GM18909 (cell line): ENCODE results near the gene AGXT2.
A peak's percentile ranks its signal among the peaks of the same experiment; 100 is the strongest.
"Not testable (repeated sequence)": the region's sequence is repeated elsewhere in the genome, so short reads cannot be mapped to it uniquely, and the experiment has no call there.

ENCODE experiments used
- ATAC-seq: cut with Tn5 transposase; IDR thresholded peaks from one replicate; pipeline ENCODE4 v1.9.1; 2021; ENCODE audit warnings: mild to moderate bottlenecking; ENCODE audit not compliant: unreplicated experiment, poor library complexity

Gene AGXT2

GRCh38 chr5:35058374-35058788, 10.6 kb upstream of the AGXT2 start:
- peak; percentile 93 for ATAC-seq

DNA sequence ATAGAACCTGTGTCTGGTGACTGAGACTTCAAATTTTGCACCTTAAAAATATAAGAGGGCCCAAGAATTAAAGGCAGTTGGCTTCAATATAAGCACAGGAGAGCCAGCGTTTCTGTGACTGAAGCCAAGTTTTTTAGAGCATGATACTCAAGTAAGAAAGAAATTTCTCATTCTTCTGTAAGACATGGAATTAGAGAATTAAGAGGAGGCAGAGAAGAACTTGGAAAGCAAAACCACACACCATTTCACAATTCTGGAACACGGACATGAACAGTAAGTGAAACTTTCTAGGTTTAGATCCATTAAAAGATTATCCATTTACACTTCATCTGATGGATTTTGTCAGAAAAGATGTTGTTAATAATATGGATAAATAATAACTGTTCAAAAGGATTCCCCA, 8.9 kb upstream of the AGXT2 start:
- ATAC-seq, result no peak

- no peak for ATAC-seq
Measured at GRCh38 chr5:35052838-35053237, 5.1 kb upstream of the AGXT2 start.

DNA sequence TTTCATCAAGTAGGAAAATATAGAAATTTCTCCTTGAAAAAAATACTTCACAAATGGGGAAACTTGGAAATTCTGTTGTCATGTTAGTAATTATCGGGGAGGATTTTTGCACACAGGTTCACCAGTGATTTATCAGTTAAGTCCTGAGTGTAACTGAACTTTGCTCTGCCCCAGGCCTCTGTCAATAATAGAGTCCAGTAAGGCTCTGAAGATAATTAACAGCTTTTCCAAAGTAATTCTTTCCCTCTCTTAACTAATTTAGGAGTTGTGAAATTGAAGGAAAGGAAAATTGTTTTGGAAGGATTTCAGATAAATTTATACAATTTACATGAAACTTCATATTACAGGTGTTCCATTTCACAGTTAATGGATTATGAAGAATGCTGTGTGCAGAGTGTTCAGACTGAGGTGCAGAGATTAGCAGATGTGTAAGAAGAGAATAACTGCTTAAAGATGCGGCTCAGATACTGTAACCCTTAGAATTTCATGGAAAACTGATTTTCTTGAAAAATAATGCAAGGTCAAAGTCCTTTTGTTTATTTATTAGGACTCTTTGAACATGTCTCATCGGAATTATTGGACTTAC, 2.9 kb upstream of the AGXT2 start:
- ATAC-seq, result no peak

- no peak for ATAC-seq
Measured at GRCh38 chr5:35048910-35049309, 1.2 kb upstream of the AGXT2 start.

GRCh38 chr5:35046774-35047173, 975 bp downstream of the AGXT2 start:
- no peak for ATAC-seq

DNA sequence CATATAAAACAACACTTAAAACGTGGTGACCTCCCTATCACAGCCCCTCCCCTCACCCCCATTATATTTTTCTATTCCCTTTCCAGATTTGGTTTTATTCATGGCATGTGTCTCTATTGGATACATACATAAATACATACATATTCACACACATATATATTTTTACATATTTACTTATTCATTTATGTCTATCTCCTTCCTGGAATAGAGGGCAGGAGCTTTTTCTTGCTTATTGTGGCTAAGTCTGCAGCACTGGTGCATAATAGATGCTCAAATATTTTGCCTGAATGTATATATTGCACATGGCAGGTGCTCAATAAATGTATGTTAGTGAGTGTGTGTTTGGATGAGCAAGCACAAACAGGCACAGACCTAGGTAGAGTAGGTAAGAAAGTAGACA, 2.5 kb downstream of the AGXT2 start:
- ATAC-seq, result no peak

DNA sequence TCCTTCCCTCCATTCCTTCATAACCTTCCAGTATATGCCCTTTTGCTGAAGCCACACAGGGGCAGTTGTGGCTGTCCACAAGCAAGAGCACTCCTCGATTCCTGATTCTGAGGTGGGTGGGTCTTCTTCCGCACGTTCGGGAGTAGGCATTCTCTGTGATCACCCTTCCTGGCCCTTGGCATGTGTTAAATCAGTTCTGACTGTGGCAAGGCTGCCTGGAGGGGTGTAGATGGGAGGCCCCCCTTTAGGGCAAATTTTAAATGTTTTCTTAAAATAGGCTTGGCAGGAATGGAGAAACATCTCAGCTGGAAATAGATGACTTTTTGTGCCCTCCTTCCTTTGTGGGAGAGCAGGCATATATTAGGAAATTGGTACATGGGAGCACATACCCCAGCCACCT, 3.1 kb downstream of the AGXT2 start:
- no peak for ATAC-seq

- no peak for ATAC-seq
Measured at GRCh38 chr5:35042781-35043180, 5.0 kb downstream of the AGXT2 start.

GRCh38 chr5:35041261-35041660, 6.5 kb downstream of the AGXT2 start:
- no peak for ATAC-seq

- ATAC-seq, result no peak
Measured at GRCh38 chr5:35038891-35039290, 8.9 kb downstream of the AGXT2 start.

DNA sequence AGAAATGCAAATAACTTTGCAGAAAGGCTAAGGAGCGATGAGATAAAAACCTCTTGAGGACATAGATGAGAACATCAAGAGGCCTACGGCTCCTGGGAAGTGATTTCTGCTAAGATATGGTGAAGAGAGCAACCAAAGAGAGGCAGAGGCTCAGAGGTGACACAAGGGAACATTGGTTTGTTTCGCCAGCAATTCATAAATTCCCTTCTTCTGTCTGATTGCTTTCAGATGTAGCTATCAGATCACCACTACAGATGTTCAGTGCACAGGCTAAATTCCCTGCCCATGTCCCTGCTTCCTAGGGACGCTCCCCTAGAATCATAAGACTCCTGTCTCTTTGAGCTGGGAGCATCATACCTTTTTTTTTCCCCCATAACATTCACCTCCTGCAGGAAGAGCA, 11.2 kb downstream of the AGXT2 start:
- no peak for ATAC-seq

DNA sequence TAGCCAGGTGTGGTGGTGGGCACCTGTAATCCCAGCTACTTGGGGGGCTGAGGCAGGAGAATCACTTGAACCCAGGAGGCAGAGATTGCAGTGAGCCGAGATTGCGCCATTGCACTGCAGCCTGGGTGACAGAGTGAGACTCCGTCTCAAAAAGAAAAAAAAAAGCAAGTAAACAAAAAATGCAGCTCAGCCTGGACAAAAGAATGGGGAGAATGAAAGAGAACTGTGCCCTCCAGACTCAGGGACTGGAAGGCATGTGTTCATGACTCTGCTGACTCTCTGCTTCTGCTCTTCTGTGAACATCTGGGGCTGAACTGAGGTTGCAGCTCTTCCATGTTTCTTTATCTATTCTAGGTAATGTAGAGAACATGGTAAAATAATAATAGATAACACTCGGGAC, 11.8 kb downstream of the AGXT2 start:
- ATAC-seq, result not testable (repeated sequence)

- no peak for ATAC-seq
Measured at GRCh38 chr5:35035271-35035670, 12.5 kb downstream of the AGXT2 start.

DNA sequence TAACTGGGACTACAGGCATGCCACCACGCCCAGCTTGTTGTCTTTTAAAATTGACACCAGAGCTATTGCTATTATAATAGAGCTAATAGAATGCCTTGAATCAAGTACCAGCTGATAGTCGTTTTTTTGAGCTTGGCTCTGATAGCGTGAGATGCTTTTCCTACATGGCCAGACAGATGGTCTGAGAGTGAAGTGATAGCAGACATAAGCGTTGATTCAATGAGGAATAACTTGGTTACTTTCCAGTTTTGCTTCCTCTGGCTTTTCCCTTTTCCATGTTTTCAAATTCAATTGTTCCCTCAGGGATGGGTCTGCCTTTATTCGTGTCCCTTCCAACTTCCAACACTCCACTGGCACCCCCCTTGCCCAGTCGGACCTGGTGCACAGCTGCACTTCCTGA, 15.4 kb downstream of the AGXT2 start:
- ATAC-seq, result no peak

- ATAC-seq, result no peak
Measured at GRCh38 chr5:35031276-35031675, 16.5 kb downstream of the AGXT2 start.

- ATAC-seq, result no peak
Measured at GRCh38 chr5:35030426-35031100, 17.2 kb downstream of the AGXT2 start.

DNA sequence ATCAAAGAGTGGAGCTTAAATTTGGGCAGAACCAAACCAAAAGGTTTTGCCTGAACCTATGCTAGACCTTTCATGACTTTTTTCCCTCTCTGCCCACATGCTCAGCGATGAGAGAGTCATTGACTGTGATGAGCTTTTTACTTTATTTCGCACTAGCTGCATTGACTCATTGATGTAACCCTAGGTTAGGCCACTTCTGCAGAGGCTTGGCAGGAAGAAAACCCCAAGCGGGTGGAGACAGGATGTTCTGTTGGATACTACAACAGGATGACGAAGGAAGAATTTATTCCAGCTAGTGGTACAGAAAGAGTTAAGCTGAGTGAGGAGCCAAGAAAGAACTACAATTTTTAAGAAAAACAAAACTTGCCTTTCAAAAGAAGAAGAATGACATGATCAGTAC, 18.4 kb downstream of the AGXT2 start:
- no peak for ATAC-seq

DNA sequence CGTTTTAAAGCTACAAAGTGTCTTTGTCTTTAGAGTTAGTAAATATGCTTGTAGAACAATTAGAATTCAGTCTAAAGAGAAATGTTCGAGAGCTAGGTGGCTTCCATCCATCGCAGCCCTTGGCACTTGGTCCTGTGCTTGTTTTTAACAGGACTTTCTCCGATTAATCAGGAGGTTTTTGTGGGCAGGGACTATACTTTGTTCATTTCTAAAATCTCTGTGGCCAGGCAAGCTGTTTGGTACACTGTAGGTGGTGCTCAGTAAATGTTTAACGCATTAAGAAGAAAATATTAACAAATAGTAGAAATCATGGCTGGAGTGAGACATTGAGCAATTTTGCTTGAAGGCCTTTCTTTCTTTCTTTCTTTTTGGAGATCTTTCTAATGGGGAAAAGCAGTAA, 20.8 kb downstream of the AGXT2 start:
- peak; percentile 52 for ATAC-seq

- ATAC-seq, result no peak
Measured at GRCh38 chr5:35026280-35026840, 21.4 kb downstream of the AGXT2 start.

- ATAC-seq, result no peak
Measured at GRCh38 chr5:35024911-35025510, 22.7 kb downstream of the AGXT2 start.
